ENCODE measurements around the gene PRIM2.
"Not testable (repeated sequence)": the region's sequence is repeated elsewhere in the genome, so short reads cannot be mapped to it uniquely, and the experiment has no call there.

DNA sequence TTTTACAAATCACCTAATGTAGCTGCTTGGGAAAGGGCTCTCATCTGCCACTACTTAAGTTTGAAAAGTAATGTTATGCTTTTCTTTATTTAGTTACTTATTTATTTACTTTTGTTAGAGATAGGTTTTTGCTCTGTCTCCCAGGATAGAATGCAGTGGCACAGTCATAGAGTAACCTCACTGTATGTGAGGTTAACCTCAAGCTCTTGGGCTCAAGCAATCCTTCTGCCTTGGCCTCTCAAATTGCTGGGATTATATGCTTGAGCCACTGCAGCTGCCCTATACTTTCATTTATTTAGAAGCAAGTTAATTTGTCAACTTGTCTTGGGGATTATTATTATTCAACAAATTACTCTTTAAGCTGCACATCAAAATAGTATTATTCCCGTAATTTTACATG is 255.4 kb downstream of the PRIM2 start:
- TF ChIP-seq, protein P1, sequence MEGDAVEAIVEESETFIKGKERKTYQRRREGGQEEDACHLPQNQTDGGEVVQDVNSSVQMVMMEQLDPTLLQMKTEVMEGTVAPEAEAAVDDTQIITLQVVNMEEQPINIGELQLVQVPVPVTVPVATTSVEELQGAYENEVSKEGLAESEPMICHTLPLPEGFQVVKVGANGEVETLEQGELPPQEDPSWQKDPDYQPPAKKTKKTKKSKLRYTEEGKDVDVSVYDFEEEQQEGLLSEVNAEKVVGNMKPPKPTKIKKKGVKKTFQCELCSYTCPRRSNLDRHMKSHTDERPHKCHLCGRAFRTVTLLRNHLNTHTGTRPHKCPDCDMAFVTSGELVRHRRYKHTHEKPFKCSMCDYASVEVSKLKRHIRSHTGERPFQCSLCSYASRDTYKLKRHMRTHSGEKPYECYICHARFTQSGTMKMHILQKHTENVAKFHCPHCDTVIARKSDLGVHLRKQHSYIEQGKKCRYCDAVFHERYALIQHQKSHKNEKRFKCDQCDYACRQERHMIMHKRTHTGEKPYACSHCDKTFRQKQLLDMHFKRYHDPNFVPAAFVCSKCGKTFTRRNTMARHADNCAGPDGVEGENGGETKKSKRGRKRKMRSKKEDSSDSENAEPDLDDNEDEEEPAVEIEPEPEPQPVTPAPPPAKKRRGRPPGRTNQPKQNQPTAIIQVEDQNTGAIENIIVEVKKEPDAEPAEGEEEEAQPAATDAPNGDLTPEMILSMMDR (IDR thresholded peaks at IDR 0.05; ENCODE audit: low read length), result not testable (repeated sequence)
- TF ChIP-seq EZH2 (IDR thresholded peaks at IDR 0.05; ENCODE audit: borderline replicate concordance, low read length), result not testable (repeated sequence)
